AG08395 (cell line): ENCODE measurements around the gene ATXN7L3B.
"Not testable (repeated sequence)": the region's sequence is repeated elsewhere in the genome, so short reads cannot be mapped to it uniquely, and the experiment has no call there.

Source experiments
- DNase-seq: peaks from one replicate; pipeline ENCODE4 v3.0.0; 2012; ENCODE audit warnings: mixed read lengths, low spot score

The ATXN7L3B gene, protein sequence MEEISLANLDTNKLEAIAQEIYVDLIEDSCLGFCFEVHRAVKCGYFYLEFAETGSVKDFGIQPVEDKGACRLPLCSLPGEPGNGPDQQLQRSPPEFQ

DNA sequence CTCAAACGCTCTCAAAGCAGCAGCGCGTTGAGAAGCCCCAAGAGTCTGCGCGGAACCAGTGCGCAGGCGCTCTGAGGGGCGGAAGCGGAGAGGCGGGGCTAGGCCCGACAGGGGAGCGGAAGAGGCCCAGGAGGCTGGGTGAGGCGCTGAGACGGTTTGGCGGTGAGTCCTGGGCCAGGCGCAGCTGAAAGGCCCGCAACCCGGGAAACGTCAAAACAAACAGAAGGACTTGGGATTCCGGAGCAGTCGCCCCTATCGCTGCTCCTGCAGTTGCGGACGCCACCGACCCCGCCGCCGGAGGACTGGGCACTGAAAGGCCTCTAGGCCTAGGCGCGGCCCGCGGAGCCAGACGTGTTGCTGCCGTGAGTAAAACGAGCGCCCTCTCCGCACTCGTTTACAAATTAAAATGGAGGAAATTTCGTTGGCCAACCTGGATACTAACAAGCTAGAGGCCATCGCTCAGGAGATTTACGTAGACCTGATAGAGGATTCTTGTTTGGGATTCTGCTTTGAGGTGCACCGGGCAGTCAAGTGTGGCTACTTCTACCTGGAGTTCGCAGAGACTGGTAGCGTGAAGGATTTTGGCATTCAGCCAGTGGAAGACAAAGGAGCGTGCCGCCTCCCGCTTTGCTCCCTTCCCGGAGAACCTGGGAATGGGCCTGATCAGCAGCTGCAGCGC lies at the start of gene ATXN7L3B:
Gene ATXN7L3B, plus strand, starts transcription at position 129 of the 679 bp plus-strand sequence. Its CDS starts 278 bp downstream, at position 407.
- DNase-seq, result peak; percentile 97

DNA sequence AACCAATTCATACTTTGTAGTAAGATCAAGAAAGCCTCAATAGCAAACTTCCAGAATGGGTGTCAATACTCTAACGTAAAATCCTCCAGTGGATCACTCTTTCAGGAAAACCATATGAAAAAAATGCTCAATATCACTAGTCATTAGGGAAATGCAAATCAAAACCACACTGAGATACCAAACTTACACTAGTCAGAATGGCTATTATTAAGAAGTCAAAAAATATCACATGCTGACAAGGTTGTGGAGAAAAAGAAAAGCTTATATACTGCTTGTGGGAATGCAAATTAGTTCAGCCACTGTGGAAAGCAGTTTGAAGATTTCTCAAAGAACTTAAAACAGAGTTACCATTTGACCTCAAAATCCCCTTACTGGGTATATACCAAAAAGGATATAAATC lies 49.5 kb upstream of the ATXN7L3B start:
- DNase-seq, result no peak

DNA sequence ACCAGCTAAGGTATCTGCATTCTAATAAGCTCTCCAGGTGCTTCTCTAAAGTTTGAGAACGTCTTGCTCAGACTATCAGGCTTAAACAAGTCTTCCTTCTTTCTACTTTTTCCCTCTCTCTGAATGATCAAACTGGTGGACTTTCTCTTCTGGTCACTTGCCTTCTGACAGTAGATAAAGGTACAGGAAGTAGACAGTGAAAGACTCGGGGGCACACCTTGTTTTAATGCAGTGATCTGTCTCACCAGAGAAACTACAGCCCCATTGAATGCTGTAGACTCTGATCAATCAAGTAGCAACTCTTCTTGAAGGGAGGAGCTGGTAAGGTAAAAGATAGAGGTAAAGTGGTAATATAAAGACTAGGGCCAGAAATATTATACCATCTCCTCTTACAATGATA lies 48.1 kb upstream of the ATXN7L3B start:
- DNase-seq, result no peak

DNA sequence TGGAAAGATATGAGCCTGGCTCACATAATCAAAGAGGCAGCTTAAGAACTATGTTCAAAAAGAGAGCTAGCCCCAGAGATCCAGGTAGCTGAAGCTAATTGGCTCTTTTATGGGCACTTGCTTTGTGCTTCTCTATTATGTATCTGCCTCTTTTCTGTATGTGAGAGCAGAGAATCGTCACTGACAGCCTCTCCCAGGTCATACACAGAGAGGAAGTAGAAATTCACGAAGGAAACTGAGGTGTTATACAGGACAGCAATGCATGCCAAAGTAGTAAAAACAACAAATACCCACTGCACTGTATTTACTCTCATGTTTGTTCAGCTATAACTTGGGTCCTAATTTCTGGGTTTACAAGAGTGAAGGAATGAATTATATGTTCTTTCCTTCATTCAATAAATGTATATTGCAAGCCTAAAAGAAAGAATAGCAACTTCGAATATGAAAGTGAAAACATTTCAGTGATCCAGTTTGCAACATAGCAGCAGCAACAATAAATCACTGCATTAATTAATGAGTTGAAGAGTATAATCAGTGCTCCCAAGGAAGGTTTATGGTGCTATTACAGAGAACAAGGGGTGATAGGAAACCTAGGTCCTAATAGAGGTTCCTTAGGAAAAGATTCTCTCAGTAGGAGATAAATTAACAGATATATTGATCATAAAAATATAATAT lies 47.1 kb upstream of the ATXN7L3B start:
- DNase-seq, result no peak

DNA sequence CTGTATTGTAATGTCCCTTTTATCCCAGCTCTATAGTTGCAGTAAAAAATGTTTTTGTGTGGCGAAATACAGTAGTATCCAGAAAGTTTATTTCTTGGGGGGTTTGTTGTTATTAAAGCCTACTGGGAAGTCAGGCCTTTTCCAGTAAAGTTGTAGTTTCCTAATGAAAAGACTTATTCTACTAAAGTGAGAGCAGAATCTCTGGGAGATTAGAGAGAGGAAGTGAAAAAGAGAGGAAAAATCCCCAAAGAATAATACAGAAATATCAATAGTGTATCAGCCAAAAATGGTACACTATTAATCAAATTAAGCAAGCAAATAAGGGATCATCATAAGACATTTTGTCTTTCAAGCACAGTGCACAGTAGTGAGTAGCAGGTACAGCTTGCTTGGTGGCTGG lies 46.3 kb upstream of the ATXN7L3B start:
- DNase-seq, result no peak

DNA sequence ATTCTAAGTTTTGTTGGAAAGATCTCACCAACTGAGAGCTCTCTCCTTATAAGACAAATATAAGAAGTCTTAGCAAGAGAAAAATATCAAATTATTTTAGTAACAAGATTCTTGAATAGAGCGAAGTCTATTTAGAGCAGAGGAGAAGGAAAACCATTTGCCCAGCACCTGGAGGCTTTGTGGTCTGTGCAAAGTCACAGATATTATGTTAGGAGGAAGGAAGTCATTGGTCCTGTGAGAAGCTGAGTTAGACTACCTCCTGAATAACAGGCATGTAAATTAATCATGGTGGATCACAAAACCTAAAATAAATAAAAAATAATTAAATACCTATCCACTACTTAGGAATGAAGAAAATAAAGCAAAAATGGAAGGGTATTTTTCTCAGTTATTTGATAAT lies 38.4 kb upstream of the ATXN7L3B start:
- DNase-seq, result no peak

DNA sequence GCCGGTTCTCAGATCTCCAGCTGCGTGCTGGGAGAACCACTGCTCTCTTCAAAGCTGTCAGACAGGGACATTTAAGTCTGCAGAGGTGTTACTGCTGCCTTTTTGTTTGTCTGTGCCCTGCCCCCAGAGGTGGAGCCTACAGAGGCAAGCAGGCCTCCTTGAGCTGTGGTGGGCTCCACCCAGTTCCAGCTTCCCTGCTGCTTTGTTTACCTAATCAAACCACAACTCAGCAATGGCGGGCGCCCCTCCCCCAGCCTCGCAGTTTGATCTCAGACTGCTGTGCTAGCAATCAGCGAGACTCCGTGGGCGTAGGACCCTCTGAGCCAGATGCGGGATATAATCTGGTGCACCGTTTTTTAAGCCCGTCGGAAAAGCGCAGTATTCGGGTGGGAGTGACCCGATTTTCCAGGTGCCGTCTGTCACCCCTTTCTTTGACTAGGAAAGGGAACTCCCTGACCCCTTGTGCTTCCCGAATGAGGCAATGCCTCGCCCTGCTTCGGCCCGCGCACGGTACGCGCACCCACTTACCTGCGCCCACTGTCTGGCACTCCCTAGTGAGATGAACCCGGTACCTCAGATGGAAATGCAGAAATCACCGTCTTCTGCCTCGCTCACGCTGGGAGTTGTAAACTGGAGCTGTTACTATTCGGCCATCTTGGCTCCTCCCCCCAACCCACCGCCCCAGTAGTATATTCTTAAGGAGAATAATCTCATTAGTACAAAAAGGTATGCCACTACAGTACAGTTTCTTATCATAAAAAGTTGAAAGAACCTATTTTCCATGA lies 28.6 kb upstream of the ATXN7L3B start:
- not testable (repeated sequence) for DNase-seq

DNA sequence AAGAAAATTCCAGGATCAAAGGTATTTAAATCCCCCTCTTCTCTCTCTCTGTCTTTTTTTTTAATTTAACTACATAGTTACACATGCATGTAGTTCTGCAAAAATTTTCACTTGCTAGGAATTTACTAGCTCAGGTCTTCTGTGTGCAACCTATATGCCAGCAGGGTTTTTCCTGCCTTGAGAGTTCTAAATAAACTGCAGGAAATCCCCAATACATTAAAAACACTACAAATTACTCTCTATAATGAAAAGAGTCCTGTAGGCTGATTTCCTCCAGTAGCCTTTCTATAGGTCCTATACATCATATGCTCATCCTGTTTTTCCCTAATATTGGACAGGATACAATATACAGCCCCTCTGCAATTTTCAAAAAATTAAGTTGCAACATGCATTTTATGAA lies 27.7 kb upstream of the ATXN7L3B start:
- DNase-seq, result no peak

DNA sequence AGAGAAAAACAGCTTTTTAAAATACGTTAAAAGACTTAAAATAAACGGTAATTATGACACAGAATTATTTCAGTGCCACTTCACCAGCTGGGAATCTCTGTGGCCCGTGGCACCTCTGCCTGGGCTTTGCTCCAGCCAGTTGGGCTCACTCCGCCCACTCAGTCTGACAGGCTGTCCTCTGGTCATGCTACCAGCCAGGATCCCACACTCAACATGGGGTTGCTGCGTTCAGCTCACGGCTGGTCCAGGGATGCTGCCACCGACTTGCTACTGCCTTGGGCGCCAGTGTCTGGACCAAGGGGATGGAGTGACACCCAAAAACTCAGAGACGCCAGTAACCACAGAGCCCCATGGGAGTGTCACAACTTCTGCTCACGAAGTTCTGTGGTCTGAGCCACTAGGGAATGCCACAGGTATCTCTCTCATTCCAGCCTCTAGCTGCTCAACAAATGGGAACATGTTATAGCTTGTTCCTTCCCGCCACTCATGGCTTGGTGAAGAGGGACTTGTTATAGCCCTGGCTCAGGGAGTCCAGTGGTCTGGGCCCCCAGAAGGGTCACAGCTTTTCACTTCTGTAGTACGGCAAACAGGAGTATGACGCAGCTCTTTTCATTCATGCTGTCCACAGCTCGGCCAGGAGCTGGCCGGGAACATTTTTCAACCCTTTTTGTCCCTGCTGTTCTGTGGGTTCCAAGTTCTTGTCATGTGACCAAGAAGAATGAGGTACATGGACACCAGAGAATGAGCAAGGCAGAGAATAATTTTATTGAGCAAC lies 23.4 kb upstream of the ATXN7L3B start:
- no peak for DNase-seq

DNA sequence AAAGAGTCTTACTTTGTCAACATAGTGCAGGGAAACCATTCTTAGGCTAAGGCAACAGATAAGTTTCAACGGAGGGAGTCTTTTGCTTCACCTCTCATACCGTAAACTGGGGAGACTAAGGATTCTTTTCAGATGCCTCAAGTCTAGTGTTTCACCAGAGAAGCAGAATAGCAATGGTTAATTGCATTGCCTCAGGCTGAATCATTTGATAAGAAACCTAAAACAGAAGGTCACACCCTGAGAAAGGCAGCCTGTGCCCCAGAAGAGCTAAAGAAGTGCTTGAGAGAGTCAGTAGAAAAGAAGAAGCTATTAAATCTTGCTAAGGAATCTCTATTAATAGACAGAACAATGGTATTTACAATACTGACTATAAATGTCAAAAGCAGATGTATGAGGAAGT lies 21.8 kb upstream of the ATXN7L3B start:
- DNase-seq, result no peak

DNA sequence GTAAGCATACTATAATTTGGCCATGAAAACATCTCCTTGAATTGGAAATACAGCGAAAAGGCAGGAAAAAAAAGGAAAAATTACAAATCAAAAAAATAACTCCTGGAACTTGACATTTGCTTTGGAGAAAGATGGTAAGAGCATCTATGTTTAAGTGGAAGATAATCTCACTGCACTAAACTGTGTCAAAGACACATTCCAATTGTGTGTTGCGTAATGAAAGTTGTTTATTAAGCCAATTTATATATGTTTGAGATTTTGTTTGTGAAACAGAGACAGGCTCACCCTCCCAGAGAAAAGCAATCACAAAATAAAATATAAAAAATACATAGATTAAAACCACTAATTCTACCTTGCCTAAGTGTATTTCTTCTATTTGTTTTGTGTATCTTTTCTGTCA lies 11.1 kb upstream of the ATXN7L3B start:
- no peak for DNase-seq

DNA sequence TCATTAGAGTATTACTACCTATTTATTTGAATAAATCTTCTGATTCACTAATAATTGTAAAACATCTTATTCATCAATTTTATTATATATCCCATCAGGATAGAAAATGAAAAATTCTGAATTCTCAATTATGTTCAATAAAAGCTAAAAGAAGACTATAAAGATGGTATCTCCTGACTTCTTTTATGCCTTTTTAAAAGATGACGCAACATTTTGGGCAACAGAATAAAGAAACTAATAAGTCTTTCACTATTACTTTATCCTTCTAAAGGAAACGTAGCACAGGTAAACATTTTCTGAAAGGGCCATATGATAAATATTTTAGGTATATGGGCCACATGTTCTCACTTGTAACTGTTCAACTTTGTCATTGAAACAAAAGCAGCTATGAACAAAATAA lies 10.1 kb upstream of the ATXN7L3B start:
- DNase-seq, result no peak

DNA sequence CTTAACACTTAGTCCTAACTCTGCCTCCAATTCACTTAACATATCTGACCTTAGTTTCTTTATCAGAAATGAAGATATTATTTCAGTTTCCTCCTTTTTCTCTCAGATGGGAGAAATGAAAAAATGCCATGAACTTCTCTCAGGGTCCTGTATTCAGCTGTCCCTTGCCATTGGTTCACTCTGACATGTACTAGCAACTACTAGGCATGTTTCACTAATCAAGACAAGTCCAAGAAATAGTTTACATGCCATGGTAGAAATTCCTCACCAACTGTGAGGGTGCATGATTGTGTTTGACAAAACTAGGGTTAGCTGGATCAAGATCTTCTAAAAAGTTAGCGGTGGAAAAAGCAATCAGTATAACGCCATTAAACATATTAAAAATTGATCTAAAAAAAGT lies 7.0 kb upstream of the ATXN7L3B start:
- DNase-seq, result no peak

DNA sequence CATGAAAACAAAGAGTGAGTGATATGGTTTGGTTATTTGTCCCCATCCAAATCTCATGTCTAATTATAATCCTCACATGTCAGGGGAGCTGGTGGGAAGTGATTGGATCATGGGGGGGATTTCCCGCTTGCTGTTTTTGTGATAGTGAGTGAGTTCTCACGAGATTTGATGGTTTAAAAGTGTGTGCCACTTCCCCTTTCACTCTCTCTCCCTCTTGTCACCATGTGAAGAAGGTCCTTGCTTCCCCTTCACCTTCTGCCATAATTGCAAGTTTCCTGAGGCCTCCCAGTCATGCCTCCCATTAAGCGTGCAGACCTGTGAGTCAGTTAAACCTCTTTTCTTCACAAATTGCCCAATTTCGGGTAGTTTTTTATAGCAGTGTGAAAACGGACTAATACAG lies 2.1 kb upstream of the ATXN7L3B start:
- DNase-seq, result no peak

DNA sequence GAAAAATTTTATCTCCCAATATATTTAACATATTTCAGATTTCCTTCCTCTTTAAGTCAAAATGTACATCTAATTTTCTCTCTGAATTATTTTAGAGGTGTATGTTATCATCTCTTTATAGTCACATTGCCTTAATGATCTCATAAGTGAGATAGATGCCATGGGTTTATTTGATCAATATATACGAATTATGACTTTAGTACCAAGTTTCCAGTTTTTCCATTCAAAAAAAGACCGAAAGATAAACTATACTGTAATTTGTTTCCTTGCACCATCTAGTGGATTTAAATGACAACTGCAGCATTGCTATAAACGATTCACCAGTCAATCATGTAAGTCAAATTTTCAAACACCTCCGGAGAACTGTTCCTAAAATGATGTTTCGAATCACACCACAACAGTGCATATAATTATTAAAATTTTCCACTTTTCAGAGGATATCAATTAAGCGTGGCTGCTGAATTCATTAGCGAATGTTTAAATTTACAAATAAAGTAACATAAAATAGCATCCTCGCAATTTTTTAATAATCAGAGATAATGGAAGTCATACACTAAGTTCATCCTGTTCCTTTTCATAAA lies 419 bp upstream of the ATXN7L3B start:
- DNase-seq, result peak; percentile 47

DNA sequence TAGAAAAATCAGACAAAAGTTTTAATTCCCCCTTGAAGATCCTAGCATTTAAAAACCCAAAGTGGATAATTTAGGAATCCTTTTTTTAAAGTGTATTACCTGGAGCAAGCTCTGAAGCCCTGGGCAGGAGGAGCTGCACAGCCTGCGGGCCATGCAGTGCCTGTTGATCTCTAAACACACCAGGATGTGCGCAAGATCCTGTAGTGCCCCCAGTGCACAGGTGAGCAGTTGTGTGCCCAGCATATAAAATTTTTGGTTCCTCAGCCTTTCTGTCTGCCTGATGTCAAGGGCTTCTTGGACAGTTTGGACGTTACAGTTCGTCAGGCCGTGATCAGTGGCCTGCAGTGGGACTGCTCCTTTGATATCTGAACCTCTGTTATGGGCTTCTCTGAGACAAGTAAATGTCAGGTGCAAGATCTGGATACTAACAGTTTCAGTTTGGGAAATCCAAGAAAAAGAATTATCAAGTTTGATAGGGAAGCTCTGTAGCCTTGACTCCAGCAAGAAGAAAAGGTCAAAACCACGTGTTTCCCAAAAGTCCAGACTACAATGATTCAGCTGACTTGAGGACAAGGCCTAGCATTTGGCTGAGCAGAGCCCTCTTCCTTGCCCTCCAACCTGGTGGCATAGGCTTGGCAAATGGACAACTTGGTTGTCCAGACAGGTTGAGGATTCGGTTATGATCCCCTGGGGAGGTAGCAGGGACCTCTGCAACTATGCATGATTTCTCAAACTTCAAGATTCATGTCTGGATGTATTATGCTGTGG lies 1.0 kb downstream of the ATXN7L3B start:
- DNase-seq, result no peak

DNA sequence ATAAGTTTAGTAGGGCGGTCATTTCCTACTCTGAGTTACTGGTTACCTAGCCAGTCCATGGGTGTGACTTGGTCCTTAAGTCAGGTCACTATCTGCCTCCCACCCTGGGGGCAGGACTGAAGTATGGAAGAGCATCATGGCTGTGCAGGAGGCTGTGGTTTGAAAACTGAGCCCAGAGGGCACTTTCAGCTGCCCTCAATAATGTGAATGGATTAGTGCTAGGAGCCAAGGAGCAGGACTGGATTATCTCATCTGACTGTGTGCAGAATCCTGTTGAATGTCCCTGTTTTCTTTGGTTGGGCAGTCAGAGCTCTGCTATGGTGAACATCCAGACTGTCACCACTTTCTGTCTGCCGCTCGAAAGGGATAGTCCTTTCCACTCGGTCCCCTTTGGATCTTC lies 1.6 kb downstream of the ATXN7L3B start:
- DNase-seq, result no peak

DNA sequence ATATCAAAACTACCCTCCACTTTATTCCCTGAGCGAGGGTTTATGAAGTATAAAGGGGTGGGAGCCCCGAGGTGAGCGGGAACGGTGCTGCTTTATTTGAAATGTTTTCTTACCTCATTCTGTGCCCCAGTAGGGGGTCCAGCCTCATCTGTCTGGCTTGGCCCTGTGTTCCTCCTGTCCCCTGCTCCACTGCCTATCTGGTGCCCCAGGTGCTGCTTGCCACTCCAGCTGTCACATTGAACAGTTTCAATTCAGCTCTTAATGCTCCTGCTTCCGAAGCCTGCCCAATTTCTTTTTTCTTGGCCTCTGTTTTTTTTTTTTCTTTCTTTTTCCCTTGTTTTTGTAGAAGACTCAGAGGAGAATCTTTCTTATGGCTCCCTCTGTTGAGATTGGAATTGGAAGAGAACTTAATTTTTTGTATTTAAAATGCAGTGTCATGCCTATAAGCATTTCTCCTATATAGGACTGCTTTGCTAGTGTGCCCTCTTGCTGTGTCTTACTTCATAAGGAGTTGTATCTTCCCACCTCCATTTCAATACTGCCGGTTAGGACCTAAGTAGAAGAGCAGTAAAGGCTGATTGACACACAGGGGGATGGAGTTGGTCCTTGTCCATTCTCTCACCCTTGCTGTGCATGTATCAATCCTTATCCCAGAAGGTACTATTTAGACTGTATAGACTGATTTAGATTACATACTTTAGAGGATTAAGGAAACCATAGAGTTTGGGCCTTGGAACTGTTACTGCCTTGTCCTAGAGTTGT lies 2.3 kb downstream of the ATXN7L3B start:
- no peak for DNase-seq

DNA sequence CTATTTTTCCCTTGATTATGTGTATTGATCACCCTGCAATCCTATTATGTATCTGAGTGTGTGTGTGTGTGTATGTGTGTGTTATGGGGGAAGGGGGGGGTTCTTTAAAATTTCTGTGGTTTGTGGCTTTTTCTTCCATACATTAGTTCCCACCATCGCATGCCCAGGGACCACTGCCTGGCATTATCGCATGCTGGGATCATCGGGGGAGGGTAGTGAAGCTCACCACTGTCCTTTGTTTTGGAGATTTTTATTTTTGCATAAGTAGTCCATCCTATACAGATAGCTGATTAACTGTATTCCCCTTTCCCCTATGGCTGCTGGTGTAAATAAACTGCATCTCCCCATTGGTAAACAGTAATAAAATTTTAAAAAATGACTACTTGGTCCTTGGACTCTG lies 3.4 kb downstream of the ATXN7L3B start:
- no peak for DNase-seq

DNA sequence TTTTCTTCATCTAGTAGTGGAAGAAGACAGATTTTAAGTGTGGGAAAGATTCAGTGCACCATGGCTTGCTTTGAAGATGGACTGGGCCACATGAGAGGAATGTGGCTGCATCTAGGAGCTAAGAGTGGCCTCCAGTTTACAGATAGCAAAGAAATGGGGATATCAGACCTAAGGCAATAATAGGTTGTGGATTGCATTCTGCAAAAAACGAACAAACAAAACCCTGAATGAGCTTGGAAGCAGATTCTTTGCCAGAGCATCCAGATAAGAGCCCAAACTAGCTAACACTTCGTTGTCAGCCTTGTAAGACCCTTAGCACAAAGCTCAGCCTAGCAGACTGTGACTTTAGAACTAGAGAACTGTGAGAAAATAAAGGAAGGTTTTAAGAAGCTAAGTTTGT lies 9.6 kb downstream of the ATXN7L3B start:
- no peak for DNase-seq
